ENCODE data around the gene NUCKS1. TPM values are rescaled to one million over a fixed set of nuclear protein-coding genes. Genes with fewer than 3 reads are reported as not detected.

NUCKS1 gene
- total and polyA plus RNA-seq, 2 of the 13 experiments (the other 11 are each of a cell fraction or from before 2014, with no cell fraction given) = 35.5 to 117 TPM

- DNase-seq (ENCODE audit: low spot score) (no peak), ATAC-seq (no peak), FAIRE-seq (no peak)
- no peak overlapping the region for H3K4me2 ChIP-seq (ENCODE audit: low read depth, low read length)
- H3K27ac ChIP-seq (ENCODE audit: extremely low read length, insufficient read depth, low read length) = no peak overlapping the region
- no peaks in the 10 kb centered on the region for H3K36me3 ChIP-seq (replicated peaks in 1 of 2; ENCODE audit: control insufficient read depth in 1 of 2, insufficient read depth in 2 of 2, low read length in 2 of 2)
- no peaks in the 10 kb centered on the region for H3K9me3 ChIP-seq (ENCODE audit: low read length)
- WGBS (ENCODE audit: low lambda C conversion rate) = 81% methylated on average over 3 of the region's 3 CpGs
- in situ Hi-C loops (cut with HindIII; ENCODE audit: extremely low pct_ligation_motif_present, low pct_unique_long_range_greater_than_20kb) (no loop called here), intact Hi-C loops (cut with micrococcal nuclease; ENCODE audit: unreplicated experiment) (no loop called here)
- H3K4me3 ChIP-seq (replicated peaks in 1 of 3; ENCODE audit: insufficient read depth in 1 of 3, low read depth in 2 of 3, low read length in 3 of 3) = no peak overlapping the region
- BruUV-seq (replicated peaks) = no TSS peak
- no peaks in the 10 kb centered on the region for H3K27me3 ChIP-seq (ENCODE audit: control insufficient read depth in 1 of 2, insufficient read depth in 2 of 2, low read length in 2 of 2)
- no peaks in the 10 kb centered on the region for H3K79me2 ChIP-seq (ENCODE audit: insufficient read depth, low read length)
- no peak overlapping the region for H3K9ac ChIP-seq (ENCODE audit: insufficient read depth, low read depth, low read length)
- no peak overlapping the region for H2AFZ ChIP-seq (ENCODE audit: low read length)
- H3K4me1 ChIP-seq (ENCODE audit: insufficient read depth, low read length) = no peaks in the 10 kb centered on the region
- POLR2A ChIA-PET = interaction anchor here (1.4 kb wide), 1 partner anchor 17 kb away, joined by 4 read pairs; no protein-coding TSS in a partner anchor
- H4K20me1 ChIP-seq (ENCODE audit: insufficient read depth, low read length) = no peaks in the 10 kb centered on the region
- CTCF ChIA-PET (ENCODE audit: low intra/inter-chr PET ratio, low total read pairs) = no interaction called here
- TF ChIP-seq HNF1B (CRISPR knock-in tag; IDR thresholded peaks at IDR 0.05) = no peak
- TF ChIP-seq NFKBIZ (CRISPR knock-in tag; IDR thresholded peaks at IDR 0.05) = no peak
- no peak for TF ChIP-seq ZNF333 (CRISPR knock-in tag; IDR thresholded peaks at IDR 0.05; ENCODE audit: borderline replicate concordance)
- no peak for TF ChIP-seq SALL1 (CRISPR knock-in tag; IDR thresholded peaks at IDR 0.05)
- TF ChIP-seq SCMH1 (CRISPR knock-in tag; IDR thresholded peaks at IDR 0.05; ENCODE audit: borderline replicate concordance) = no peak
- TF ChIP-seq NR2F1 (CRISPR knock-in tag; IDR thresholded peaks at IDR 0.05) = no peak
- TF ChIP-seq ZBTB14 (CRISPR knock-in tag; IDR thresholded peaks at IDR 0.05) = no peak
- TF ChIP-seq AKNA (CRISPR knock-in tag; IDR thresholded peaks at IDR 0.05; ENCODE audit: borderline replicate concordance) = no peak
- TF ChIP-seq ZBTB43 (CRISPR knock-in tag; conservative IDR thresholded peaks at IDR 0.05) = no peak
- TF ChIP-seq ZNF639 (CRISPR knock-in tag; conservative IDR thresholded peaks at IDR 0.05) = no peak
- no peak for TF ChIP-seq ZNF563 (CRISPR knock-in tag; IDR thresholded peaks at IDR 0.05)
- TF ChIP-seq TCF7 (IDR thresholded peaks at IDR 0.05; ENCODE audit: low read depth) = no peak
Observed at GRCh38 chr1:205766570-205766969, 16.6 kb upstream of the NUCKS1 start.

Data from HepG2 (cell line).